Measurements from ENCODE around the gene IDH3G.

The IDH3G gene

DNA sequence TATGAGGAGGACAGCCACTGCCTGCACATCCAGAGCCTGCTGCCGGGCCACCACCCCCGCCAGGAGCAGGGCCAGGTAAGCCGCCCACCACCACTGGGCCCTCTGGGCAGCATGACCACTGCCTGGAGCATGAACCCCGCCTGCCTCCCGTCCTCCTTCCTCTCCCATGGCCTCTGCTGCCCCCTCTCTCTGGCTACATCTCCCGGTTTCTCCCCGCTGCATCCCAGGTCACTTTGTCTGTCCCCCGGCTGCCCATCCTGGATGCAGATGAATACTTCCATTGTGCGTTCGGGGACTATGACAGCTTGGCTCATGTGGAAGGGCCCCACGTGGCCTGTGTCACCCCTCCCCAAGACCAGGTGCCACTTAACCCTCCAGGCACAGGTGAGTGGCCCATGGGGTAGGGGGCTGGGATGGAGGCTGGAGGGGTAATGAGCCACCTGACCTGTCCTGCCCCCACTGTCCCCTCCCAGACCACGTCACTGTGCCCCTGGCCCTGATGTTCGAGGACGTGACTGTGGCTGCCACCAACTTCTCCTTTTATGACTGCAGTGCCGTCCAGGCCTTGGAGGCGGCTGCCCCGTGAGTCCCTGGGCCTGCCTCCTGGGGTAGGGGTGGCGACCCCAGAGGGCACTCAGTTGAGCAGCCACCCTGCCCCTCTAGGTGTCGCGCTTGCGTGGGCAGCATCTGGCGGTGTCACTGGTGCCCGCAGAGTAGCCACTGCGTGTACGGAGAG is 24.1 kb downstream of the IDH3G start:
- Histone ChIP-seq H3K36me3 (ENCODE audit: control insufficient read depth in 5 of 5, insufficient read depth in 5 of 5, low read length in 5 of 5) (peaks cover 0 to 5% (median 0%) of the 10 kb centered on the region in 5 donors), H3K27me3 (ENCODE audit: control insufficient read depth in 5 of 5, insufficient read depth in 4 of 5, low read length in 5 of 5) (peaks cover 0 to 35% (median 15%) of the 10 kb centered on the region in 5 donors), H3K9ac (ENCODE audit: low read length in 5 of 5) (no peak overlapping the region), H3K9me3 (ENCODE audit: control insufficient read depth in 5 of 5, low read length in 5 of 5) (no peaks in the 10 kb centered on the region), H3K4me3 (ENCODE audit: low read depth in 1 of 5, low read length in 5 of 5) (no peak overlapping the region), H3K4me1 (ENCODE audit: control insufficient read depth in 5 of 5, insufficient read depth in 5 of 5, low read length in 5 of 5) (peaks cover 0 to 20% (median 16%) of the 10 kb centered on the region in 5 donors), H3K27ac (ENCODE audit: low read depth, low read length) (no peak overlapping the region)

GRCh38 chrX:153769158-153769864 is 24.9 kb downstream of the IDH3G start:
- Histone ChIP-seq H3K36me3 (ENCODE audit: control insufficient read depth in 5 of 5, insufficient read depth in 5 of 5, low read length in 5 of 5) (peaks cover 0 to 5% (median 0%) of the 10 kb centered on the region in 5 donors), H3K9ac (ENCODE audit: low read length in 5 of 5) (no peak overlapping the region), H3K27ac (ENCODE audit: low read depth, low read length) (no peak overlapping the region)

GRCh38 chrX:153768311-153769157 is 25.6 kb downstream of the IDH3G start:
- H3K36me3 ChIP-seq (ENCODE audit: control insufficient read depth in 5 of 5, insufficient read depth in 5 of 5, low read length in 5 of 5): no peaks in the 10 kb centered on the region
- no peak overlapping the region for H3K27ac ChIP-seq (ENCODE audit: low read depth, low read length)
- H3K9me3 ChIP-seq (ENCODE audit: control insufficient read depth in 5 of 5, low read length in 5 of 5): no peaks in the 10 kb centered on the region
- peaks cover 0 to 36% (median 19%) of the 10 kb centered on the region in 5 donors for H3K27me3 ChIP-seq (ENCODE audit: control insufficient read depth in 5 of 5, insufficient read depth in 4 of 5, low read length in 5 of 5)
- H3K4me1 ChIP-seq (ENCODE audit: control insufficient read depth in 5 of 5, insufficient read depth in 5 of 5, low read length in 5 of 5): peaks cover 0 to 31% (median 26%) of the 10 kb centered on the region in 5 donors
- no peak overlapping the region for H3K4me3 ChIP-seq (ENCODE audit: low read depth in 1 of 5, low read length in 5 of 5)
- no peak overlapping the region for H3K9ac ChIP-seq (ENCODE audit: low read length in 5 of 5)

More at GRCh38 chrX:153769158-153769864, 24.9 kb downstream of the IDH3G start:
- Histone ChIP-seq H3K27me3 (ENCODE audit: control insufficient read depth in 5 of 5, insufficient read depth in 4 of 5, low read length in 5 of 5) (peaks cover 0 to 35% (median 21%) of the 10 kb centered on the region in 5 donors), H3K4me3 (ENCODE audit: low read depth in 1 of 5, low read length in 5 of 5) (no peak overlapping the region), H3K4me1 (ENCODE audit: control insufficient read depth in 5 of 5, insufficient read depth in 5 of 5, low read length in 5 of 5) (peaks cover 0 to 28% (median 23%) of the 10 kb centered on the region in 5 donors), H3K9me3 (ENCODE audit: control insufficient read depth in 5 of 5, low read length in 5 of 5) (no peaks in the 10 kb centered on the region)

- no peaks in the 10 kb centered on the region for H3K36me3 ChIP-seq (ENCODE audit: control insufficient read depth in 5 of 5, insufficient read depth in 5 of 5, low read length in 5 of 5)
- no peaks in the 10 kb centered on the region for H3K9me3 ChIP-seq (ENCODE audit: control insufficient read depth in 5 of 5, low read length in 5 of 5)
- no peak overlapping the region for H3K27ac ChIP-seq (ENCODE audit: low read depth, low read length)
- peaks cover 0 to 31% (median 26%) of the 10 kb centered on the region in 5 donors for H3K4me1 ChIP-seq (ENCODE audit: control insufficient read depth in 5 of 5, insufficient read depth in 5 of 5, low read length in 5 of 5)
- no peak overlapping the region for H3K9ac ChIP-seq (ENCODE audit: low read length in 5 of 5)
- peaks cover 0 to 30% (median 19%) of the 10 kb centered on the region in 5 donors for H3K27me3 ChIP-seq (ENCODE audit: control insufficient read depth in 5 of 5, insufficient read depth in 4 of 5, low read length in 5 of 5)
- no peak overlapping the region for H3K4me3 ChIP-seq (ENCODE audit: low read depth in 1 of 5, low read length in 5 of 5)
These were observed 26.5 kb downstream of the IDH3G start for GRCh38 chrX:153767674-153768055.

- Histone ChIP-seq H3K4me1 (ENCODE audit: control insufficient read depth in 5 of 5, insufficient read depth in 5 of 5, low read length in 5 of 5) (peaks cover 0 to 31% (median 26%) of the 10 kb centered on the region in 5 donors), H3K9ac (ENCODE audit: low read length in 5 of 5) (no peak overlapping the region), H3K9me3 (ENCODE audit: control insufficient read depth in 5 of 5, low read length in 5 of 5) (no peaks in the 10 kb centered on the region), H3K27me3 (ENCODE audit: control insufficient read depth in 5 of 5, insufficient read depth in 4 of 5, low read length in 5 of 5) (peaks cover 0 to 25% (median 17%) of the 10 kb centered on the region in 5 donors), H3K36me3 (ENCODE audit: control insufficient read depth in 5 of 5, insufficient read depth in 5 of 5, low read length in 5 of 5) (no peaks in the 10 kb centered on the region), H3K4me3 (ENCODE audit: low read depth in 1 of 5, low read length in 5 of 5) (no peak overlapping the region), H3K27ac (ENCODE audit: low read depth, low read length) (no peak overlapping the region)
These were observed 27.1 kb downstream of the IDH3G start for GRCh38 chrX:153766871-153767673.

GRCh38 chrX:153766098-153766817 is 27.9 kb downstream of the IDH3G start:
- Histone ChIP-seq H3K27ac (ENCODE audit: low read depth, low read length) (no peak overlapping the region), H3K4me3 (ENCODE audit: low read depth in 1 of 5, low read length in 5 of 5) (peak overlapping the region in 4 of 5 donors; percentile 17 to 46 (median 28))

GRCh38 chrX:153765138-153766079 is 28.8 kb downstream of the IDH3G start:
- H3K9me3 ChIP-seq (ENCODE audit: control insufficient read depth in 5 of 5, low read length in 5 of 5): no peaks in the 10 kb centered on the region
- peaks cover 0 to 31% (median 26%) of the 10 kb centered on the region in 5 donors for H3K4me1 ChIP-seq (ENCODE audit: control insufficient read depth in 5 of 5, insufficient read depth in 5 of 5, low read length in 5 of 5)
- H3K36me3 ChIP-seq (ENCODE audit: control insufficient read depth in 5 of 5, insufficient read depth in 5 of 5, low read length in 5 of 5): no peaks in the 10 kb centered on the region
- peak overlapping the region in 2 of 5 donors; percentile 14 to 64 for H3K9ac ChIP-seq (ENCODE audit: low read length in 5 of 5)
- peaks cover 0 to 17% (median 14%) of the 10 kb centered on the region in 5 donors for H3K27me3 ChIP-seq (ENCODE audit: control insufficient read depth in 5 of 5, insufficient read depth in 4 of 5, low read length in 5 of 5)
- peak overlapping the region in 3 of 5 donors; percentile 17 to 50 (median 46) for H3K4me3 ChIP-seq (ENCODE audit: low read depth in 1 of 5, low read length in 5 of 5)
- no peak overlapping the region for H3K27ac ChIP-seq (ENCODE audit: low read depth, low read length)

More at GRCh38 chrX:153766098-153766817, 27.9 kb downstream of the IDH3G start:
- H3K4me1 ChIP-seq (ENCODE audit: control insufficient read depth in 5 of 5, insufficient read depth in 5 of 5, low read length in 5 of 5): peaks cover 0 to 31% (median 26%) of the 10 kb centered on the region in 5 donors
- no peaks in the 10 kb centered on the region for H3K36me3 ChIP-seq (ENCODE audit: control insufficient read depth in 5 of 5, insufficient read depth in 5 of 5, low read length in 5 of 5)
- H3K9ac ChIP-seq (ENCODE audit: low read length in 5 of 5): peak overlapping the region in 1 of 5 donors; percentile 60
- no peaks in the 10 kb centered on the region for H3K9me3 ChIP-seq (ENCODE audit: control insufficient read depth in 5 of 5, low read length in 5 of 5)
- peaks cover 0 to 23% (median 17%) of the 10 kb centered on the region in 5 donors for H3K27me3 ChIP-seq (ENCODE audit: control insufficient read depth in 5 of 5, insufficient read depth in 4 of 5, low read length in 5 of 5)

GRCh38 chrX:153764786-153765137 is 29.4 kb downstream of the IDH3G start:
- Histone ChIP-seq H3K9me3 (ENCODE audit: control insufficient read depth in 5 of 5, low read length in 5 of 5) (no peaks in the 10 kb centered on the region), H3K4me1 (ENCODE audit: control insufficient read depth in 5 of 5, insufficient read depth in 5 of 5, low read length in 5 of 5) (peaks cover 0 to 31% (median 26%) of the 10 kb centered on the region in 5 donors), H3K4me3 (ENCODE audit: low read depth in 1 of 5, low read length in 5 of 5) (peak overlapping the region in 3 of 5 donors; percentile 11 to 50 (median 46)), H3K27ac (ENCODE audit: low read depth, low read length) (no peak overlapping the region), H3K36me3 (ENCODE audit: control insufficient read depth in 5 of 5, insufficient read depth in 5 of 5, low read length in 5 of 5) (no peaks in the 10 kb centered on the region), H3K27me3 (ENCODE audit: control insufficient read depth in 5 of 5, insufficient read depth in 4 of 5, low read length in 5 of 5) (peaks cover 0 to 17% (median 11%) of the 10 kb centered on the region in 5 donors), H3K9ac (ENCODE audit: low read length in 5 of 5) (peak overlapping the region in 1 of 5 donors; percentile 64)
